SK-N-SH (cell line): ENCODE data around the gene APOBR. TPM values are rescaled to one million over a fixed set of nuclear protein-coding genes. Genes with fewer than 3 reads are reported as not detected.

Experiments used
- CTCF ChIA-PET: fragments of 300-600, 350-600 bp; formaldehyde crosslinking; extraction: SDS; loops from one replicate; lab custom pipeline; 2021; lab: Yijun Ruan, JAX
- POLR2A ChIA-PET: fragments of 350-600 bp; sonication (Branson Sonifier 250); formaldehyde crosslinking; extraction: SDS; loops from one replicate; lab custom pipeline; 2020; ENCODE audit warnings: antibody characterized with exemption, inconsistent platforms; lab: Yijun Ruan, JAX
- DNase-seq: peaks from one replicate; pipeline ENCODE4 v3.0.0; 2012
- H2AFZ ChIP-seq: fragments of 200-600 bp; sonication (generic); 2 replicates; pipeline ENCODE4 v1.8.1; 2016; ENCODE audit warnings: antibody characterized with exemption, mild to moderate bottlenecking, low read depth
- H3F3A ChIP-seq: fragments of 200-600 bp; sonication (generic); replicated peaks from 2 replicates; pipeline ENCODE3; 2016; ENCODE audit warnings: antibody characterized with exemption, mild to moderate bottlenecking; ENCODE audit not compliant: insufficient read depth
- H3K27ac ChIP-seq, 2 experiments: fragments of 200-500 bp in 1 of 2; fragments of 200-600 bp in 1 of 2; sonication (Bioruptor generic) in 1 of 2; sonication (generic), shearing (Covaris generic) in 1 of 2; 2 replicates each; pipeline versions ENCODE4 v1.5.1 to v1.6.1; 2014 to 2016; ENCODE audit warnings: low read depth in 2 of 2, inconsistent platforms in 1 of 2, low read length in 1 of 2, mild to moderate bottlenecking in 1 of 2, mixed read lengths in 1 of 2
- H3K27me3 ChIP-seq: fragments of 200-600 bp; sonication (generic), shearing (Covaris generic); 2 replicates; pipeline ENCODE4 v1.6.1; 2016; ENCODE audit warnings: mixed run types; ENCODE audit not compliant: insufficient read depth
- H3K36me3 ChIP-seq, 2 experiments: fragments of 200-500 bp in 1 of 2; fragments of 200-600 bp in 1 of 2; sonication (Bioruptor generic) in 1 of 2; sonication (generic) in 1 of 2; replicated peaks in 1 of 2; 2 replicates each; pipeline versions ENCODE3 to v1.5.1; 2014 to 2016; ENCODE audit warnings: low read length in 1 of 2, mild to moderate bottlenecking in 1 of 2; ENCODE audit not compliant: insufficient read depth in 2 of 2, control insufficient read depth in 1 of 2
- H3K4me1 ChIP-seq, 2 experiments: fragments of 200-500 bp in 1 of 2; fragments of 200-600 bp in 1 of 2; sonication (Bioruptor generic) in 1 of 2; sonication (generic), shearing (Covaris generic) in 1 of 2; 2 replicates each; pipeline versions ENCODE4 v1.5.1 to v1.6.1; 2014 to 2016; ENCODE audit warnings: low read depth in 1 of 2, low read length in 1 of 2, mixed run types in 1 of 2; ENCODE audit not compliant: insufficient read depth in 2 of 2, control insufficient read depth in 1 of 2
- H3K4me2 ChIP-seq: fragments of 200-600 bp; sonication (generic), shearing (Covaris generic); 2 replicates; pipeline ENCODE4 v1.6.1; 2017; ENCODE audit warnings: mixed run types
- H3K4me3 ChIP-seq, 2 experiments: fragments of 200-500 bp in 1 of 2; fragments of 200-600 bp in 1 of 2; sonication (Bioruptor generic) in 1 of 2; sonication (generic), shearing (Covaris generic) in 1 of 2; 2 replicates each; pipeline versions ENCODE4 v1.5.1 to v1.8.1; 2014 to 2016; ENCODE audit warnings: low read depth in 2 of 2, inconsistent platforms in 1 of 2, low read length in 1 of 2, mild to moderate bottlenecking in 1 of 2, mixed read lengths in 1 of 2, moderate library complexity in 1 of 2
- H3K79me2 ChIP-seq: fragments of 200-600 bp; sonication (generic); 2 replicates; pipeline ENCODE4 v1.8.1; 2017; ENCODE audit warnings: mild to moderate bottlenecking; ENCODE audit not compliant: insufficient read depth
- H3K9ac ChIP-seq: fragments of 200-600 bp; sonication (generic); 2 replicates; pipeline ENCODE4 v1.6.1; 2017; ENCODE audit warnings: mixed run types
- H3K9me2 ChIP-seq: fragments of 200-600 bp; sonication (generic); 2 replicates; pipeline ENCODE4 v1.6.1; 2017; ENCODE audit warnings: mixed run types
- H3K9me3 ChIP-seq: fragments of 200-600 bp; sonication (generic); 2 replicates; pipeline ENCODE4 v1.6.1; 2017; ENCODE audit warnings: mixed run types, mild to moderate bottlenecking, moderate library complexity
- H4K20me1 ChIP-seq: fragments of 200-600 bp; sonication (generic); 2 replicates; pipeline ENCODE4 v1.6.1; 2017; ENCODE audit warnings: mild to moderate bottlenecking, mixed run types; ENCODE audit not compliant: insufficient read depth
- CHD2 ChIP-seq: fragments of 150-350 bp; IDR thresholded peaks from 2 replicates; pipeline ENCODE4 v1.6.1; 2018; ENCODE audit warnings: low read length; ENCODE audit not compliant: partially characterized antibody
- CTCF ChIP-seq: fragments of 200-600 bp; sonication (generic); IDR thresholded peaks from 2 replicates; pipeline ENCODE4 v1.6.1; 2017; ENCODE audit warnings: antibody characterized with exemption, mild to moderate bottlenecking, moderate library complexity
- EP300 ChIP-seq, 2 experiments: IDR thresholded peaks; 2 replicates each; pipeline versions ENCODE4 v1.4.0 to v1.6.1; 2012; ENCODE audit warnings: borderline replicate concordance in 1 of 2, low read depth in 1 of 2, low read length in 1 of 2
- EZH2phosphoT487 ChIP-seq: fragments of 200-600 bp; sonication (generic); IDR thresholded peaks from 2 replicates; pipeline ENCODE4 v1.6.1; 2017; ENCODE audit warnings: low read depth, mixed run types, mild to moderate bottlenecking, antibody characterized with exemption, moderate library complexity, borderline replicate concordance
- FOSL2 ChIP-seq: IDR thresholded peaks from 2 replicates; pipeline ENCODE4 v1.4.0; 2012; ENCODE audit warnings: low read depth, mild to moderate bottlenecking, moderate library complexity, borderline replicate concordance
- FOXJ3 ChIP-seq: sonication (generic); formaldehyde crosslinking; IDR thresholded peaks from 2 replicates; pipeline ENCODE4 v1.5.1; 2020; ENCODE audit warnings: mild to moderate bottlenecking, missing genetic modification reagents
- FOXM1 ChIP-seq: IDR thresholded peaks from 2 replicates; pipeline ENCODE4 v1.4.0; 2012; ENCODE audit warnings: low read depth, mild to moderate bottlenecking
- GABPA ChIP-seq: IDR thresholded peaks from 2 replicates; pipeline ENCODE4 v1.4.0; 2012; ENCODE audit warnings: low read depth, mild to moderate bottlenecking
- JUND ChIP-seq: IDR thresholded peaks from 2 replicates; pipeline ENCODE4 v1.4.0; 2012
- MEF2A ChIP-seq: IDR thresholded peaks from 2 replicates; pipeline ENCODE4 v1.4.0; 2012; ENCODE audit warnings: low read depth, borderline replicate concordance
- MXI1 ChIP-seq: IDR thresholded peaks from 2 replicates; pipeline ENCODE4 v1.6.1; 2012; ENCODE audit warnings: mild to moderate bottlenecking, low read depth, low read length, improper control_type of control experiment
- POLR2AphosphoS5 ChIP-seq: IDR thresholded peaks from 2 replicates; pipeline ENCODE4 v1.6.1; 2012; ENCODE audit warnings: low read depth, low read length
- RXRA ChIP-seq: IDR thresholded peaks from 2 replicates; pipeline ENCODE4 v1.4.0; 2012; ENCODE audit warnings: low read depth, mild to moderate bottlenecking, borderline replicate concordance
- SIN3A ChIP-seq: IDR thresholded peaks from 2 replicates; pipeline ENCODE4 v1.6.1; 2012; ENCODE audit warnings: low read depth, mild to moderate bottlenecking, low read length, moderate library complexity, borderline replicate concordance
- SMC3 ChIP-seq: IDR thresholded peaks from 2 replicates; pipeline ENCODE4 v1.6.1; 2012; ENCODE audit warnings: low read depth, low read length, improper control_type of control experiment
- TAF1 ChIP-seq: IDR thresholded peaks from 2 replicates; pipeline ENCODE4 v1.6.1; 2012; ENCODE audit warnings: low read depth, mild to moderate bottlenecking, low read length, moderate library complexity, borderline replicate concordance
- TCF12 ChIP-seq: IDR thresholded peaks from 2 replicates; pipeline ENCODE4 v1.4.0; 2012
- TEAD4 ChIP-seq: IDR thresholded peaks from 2 replicates; pipeline ENCODE4 v1.4.0; 2012; ENCODE audit warnings: mild to moderate bottlenecking, borderline replicate concordance; ENCODE audit not compliant: insufficient read depth
- WGBS: methylation state at CpG from one replicate; pipeline ENCODE4 v1.1.6; 2017; ENCODE audit warnings: low lambda C conversion rate; 5-methylcytosine and 5-hydroxymethylcytosine counted together
- polyA plus RNA-seq, 3 experiments: library from polyadenylated mRNA; depleted of rRNA; stranded (reverse); fragments of >200 nt; gene quantifications; 2 replicates each; pipeline ENCODE4 v1.2.3, GENCODE V29; 2012
- TF ChIP-seq, protein P1 (sequence below): fragments of 150-350 bp; IDR thresholded peaks from 2 replicates; pipeline ENCODE4 v1.6.1; 2016; ENCODE audit warnings: mild to moderate bottlenecking, low read depth, low read length
- TF ChIP-seq, protein P2 (sequence below): IDR thresholded peaks from 2 replicates; pipeline ENCODE4 v1.4.0; 2012; ENCODE audit warnings: low read depth, borderline replicate concordance
- TF ChIP-seq, protein P3 (sequence below): IDR thresholded peaks from 2 replicates; pipeline ENCODE4; 2012
- TF ChIP-seq, protein P4 (sequence below): IDR thresholded peaks from 2 replicates; pipeline ENCODE4 v1.4.0; 2012; ENCODE audit warnings: low read depth

APOBR gene
- polyA plus RNA-seq, 1 of the 3 experiments (the other 2 are of a cell fraction) = not detected

- TF ChIP-seq EP300 (IDR thresholded peaks at IDR 0.05; ENCODE audit: borderline replicate concordance in 1 of 2, low read depth in 1 of 2, low read length in 1 of 2) = no peak
- no peak for TF ChIP-seq TEAD4
- TF ChIP-seq SIN3A = no peak
- TF ChIP-seq TAF1 = no peak
- no peak for TF ChIP-seq MEF2A
- no peak for TF ChIP-seq CTCF
- TF ChIP-seq, protein P1, sequence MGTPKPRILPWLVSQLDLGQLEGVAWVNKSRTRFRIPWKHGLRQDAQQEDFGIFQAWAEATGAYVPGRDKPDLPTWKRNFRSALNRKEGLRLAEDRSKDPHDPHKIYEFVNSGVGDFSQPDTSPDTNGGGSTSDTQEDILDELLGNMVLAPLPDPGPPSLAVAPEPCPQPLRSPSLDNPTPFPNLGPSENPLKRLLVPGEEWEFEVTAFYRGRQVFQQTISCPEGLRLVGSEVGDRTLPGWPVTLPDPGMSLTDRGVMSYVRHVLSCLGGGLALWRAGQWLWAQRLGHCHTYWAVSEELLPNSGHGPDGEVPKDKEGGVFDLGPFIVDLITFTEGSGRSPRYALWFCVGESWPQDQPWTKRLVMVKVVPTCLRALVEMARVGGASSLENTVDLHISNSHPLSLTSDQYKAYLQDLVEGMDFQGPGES = no peak
- TF ChIP-seq EZH2phosphoT487 = no peak
- TF ChIP-seq, protein P2, sequence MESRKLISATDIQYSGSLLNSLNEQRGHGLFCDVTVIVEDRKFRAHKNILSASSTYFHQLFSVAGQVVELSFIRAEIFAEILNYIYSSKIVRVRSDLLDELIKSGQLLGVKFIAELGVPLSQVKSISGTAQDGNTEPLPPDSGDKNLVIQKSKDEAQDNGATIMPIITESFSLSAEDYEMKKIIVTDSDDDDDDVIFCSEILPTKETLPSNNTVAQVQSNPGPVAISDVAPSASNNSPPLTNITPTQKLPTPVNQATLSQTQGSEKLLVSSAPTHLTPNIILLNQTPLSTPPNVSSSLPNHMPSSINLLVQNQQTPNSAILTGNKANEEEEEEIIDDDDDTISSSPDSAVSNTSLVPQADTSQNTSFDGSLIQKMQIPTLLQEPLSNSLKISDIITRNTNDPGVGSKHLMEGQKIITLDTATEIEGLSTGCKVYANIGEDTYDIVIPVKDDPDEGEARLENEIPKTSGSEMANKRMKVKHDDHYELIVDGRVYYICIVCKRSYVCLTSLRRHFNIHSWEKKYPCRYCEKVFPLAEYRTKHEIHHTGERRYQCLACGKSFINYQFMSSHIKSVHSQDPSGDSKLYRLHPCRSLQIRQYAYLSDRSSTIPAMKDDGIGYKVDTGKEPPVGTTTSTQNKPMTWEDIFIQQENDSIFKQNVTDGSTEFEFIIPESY = no peak
- TF ChIP-seq MXI1 = no peak
These were observed 26.2 kb downstream of the APOBR start (continued) for GRCh38 chr16:28520672-28521071.

DNA sequence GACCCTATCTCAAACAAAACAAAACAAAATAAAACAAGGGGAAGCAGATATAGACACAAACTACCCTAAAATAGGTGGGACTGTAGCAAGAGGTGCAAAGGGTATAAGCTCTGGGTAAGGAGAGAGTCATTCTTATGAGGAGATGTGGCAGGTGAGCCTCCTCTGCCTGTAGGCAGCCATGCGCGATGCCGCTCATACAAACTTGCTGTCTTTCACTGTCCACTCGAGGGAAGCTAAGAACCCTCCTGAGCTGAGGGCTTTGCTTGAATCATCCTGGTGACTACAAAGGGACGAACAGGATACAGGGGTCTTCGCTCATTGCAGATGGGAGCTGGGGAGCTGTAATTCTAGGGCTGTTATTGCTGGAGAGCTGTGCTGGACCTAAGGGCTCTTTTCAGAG, 27.0 kb downstream of the APOBR start:
- H3K27ac ChIP-seq = no peak overlapping the region
- POLR2A ChIA-PET = no interaction called here
- no peak overlapping the region for H3K9ac ChIP-seq
- no peaks in the 10 kb centered on the region for H3F3A ChIP-seq
- no peak overlapping the region for H3K4me3 ChIP-seq
- DNase-seq = no peak
- CTCF ChIA-PET = no interaction called here
- TF ChIP-seq POLR2AphosphoS5 (no peak), FOXJ3 (no peak), SMC3 (no peak), CHD2 (no peak), GABPA (no peak), TCF12 (no peak), JUND (no peak), FOSL2 (no peak), RXRA (no peak), TEAD4 (no peak), EP300 (IDR thresholded peaks at IDR 0.05; ENCODE audit: borderline replicate concordance in 1 of 2, low read depth in 1 of 2, low read length in 1 of 2) (no peak), FOXM1 (no peak)
- TF ChIP-seq, protein P1 = no peak
- TF ChIP-seq, protein P3, sequence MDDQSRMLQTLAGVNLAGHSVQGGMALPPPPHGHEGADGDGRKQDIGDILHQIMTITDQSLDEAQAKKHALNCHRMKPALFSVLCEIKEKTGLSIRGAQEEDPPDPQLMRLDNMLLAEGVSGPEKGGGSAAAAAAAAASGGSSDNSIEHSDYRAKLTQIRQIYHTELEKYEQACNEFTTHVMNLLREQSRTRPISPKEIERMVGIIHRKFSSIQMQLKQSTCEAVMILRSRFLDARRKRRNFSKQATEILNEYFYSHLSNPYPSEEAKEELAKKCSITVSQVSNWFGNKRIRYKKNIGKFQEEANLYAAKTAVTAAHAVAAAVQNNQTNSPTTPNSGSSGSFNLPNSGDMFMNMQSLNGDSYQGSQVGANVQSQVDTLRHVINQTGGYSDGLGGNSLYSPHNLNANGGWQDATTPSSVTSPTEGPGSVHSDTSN = no peak
- TF ChIP-seq, protein P2 = no peak
- TF ChIP-seq, protein P4, sequence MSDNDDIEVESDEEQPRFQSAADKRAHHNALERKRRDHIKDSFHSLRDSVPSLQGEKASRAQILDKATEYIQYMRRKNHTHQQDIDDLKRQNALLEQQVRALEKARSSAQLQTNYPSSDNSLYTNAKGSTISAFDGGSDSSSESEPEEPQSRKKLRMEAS = no peak
- no peaks in the 10 kb centered on the region for H3K9me3 ChIP-seq
- no peaks in the 10 kb centered on the region for H3K4me1 ChIP-seq
- no peaks in the 10 kb centered on the region for H3K36me3 ChIP-seq
- H2AFZ ChIP-seq = no peak overlapping the region
- WGBS = 79% methylated on average over 6 of the region's 6 CpGs
- no peaks in the 10 kb centered on the region for H3K9me2 ChIP-seq
- H3K27me3 ChIP-seq = no peaks in the 10 kb centered on the region
- no peaks in the 10 kb centered on the region for H4K20me1 ChIP-seq
- no peak overlapping the region for H3K4me2 ChIP-seq
- no peaks in the 10 kb centered on the region for H3K79me2 ChIP-seq
